Fibroblast of lung (primary cell): Measurements from ENCODE around the gene LAGE3.

Source experiments
- EZH2 ChIP-seq: IDR thresholded peaks from 2 replicates; pipeline ENCODE4 v1.5.1; 2012; ENCODE audit warnings: low read length, control low read depth, mild to moderate bottlenecking; ENCODE audit errors: missing control alignments
- TF ChIP-seq, protein P1 (sequence below), 2 donors: IDR thresholded peaks in 1 of 2; conservative IDR thresholded peaks in 1 of 2; 1 replicate in 1 of 2; 2 replicates in 1 of 2; pipeline ENCODE4 v1.5.1; 2011 to 2012; ENCODE audit warnings: low read length in 2 of 2, control low read depth in 1 of 2, inconsistent platforms in 1 of 2, low read depth in 1 of 2, mild to moderate bottlenecking in 1 of 2

DNA sequence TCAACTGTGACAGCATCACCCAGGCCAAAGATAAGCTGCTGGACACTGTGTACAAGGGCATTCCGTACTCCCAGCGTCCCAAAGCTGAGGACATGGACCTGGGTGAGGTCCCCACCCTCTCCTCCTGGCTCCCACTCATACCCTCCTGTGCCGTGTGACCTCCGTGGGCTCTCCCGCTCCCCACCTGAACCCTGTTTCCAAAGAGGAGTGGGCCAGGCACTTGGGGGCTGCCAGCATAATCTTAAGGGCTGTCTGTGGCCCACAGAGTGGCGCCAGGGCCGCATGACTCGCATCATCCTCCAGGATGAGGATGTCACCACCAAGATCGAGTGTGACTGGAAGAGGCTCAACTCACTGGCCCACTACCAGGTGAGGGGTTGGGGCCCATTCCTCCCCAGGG, 10.0 kb downstream of the LAGE3 start:
- TF ChIP-seq, protein P1, sequence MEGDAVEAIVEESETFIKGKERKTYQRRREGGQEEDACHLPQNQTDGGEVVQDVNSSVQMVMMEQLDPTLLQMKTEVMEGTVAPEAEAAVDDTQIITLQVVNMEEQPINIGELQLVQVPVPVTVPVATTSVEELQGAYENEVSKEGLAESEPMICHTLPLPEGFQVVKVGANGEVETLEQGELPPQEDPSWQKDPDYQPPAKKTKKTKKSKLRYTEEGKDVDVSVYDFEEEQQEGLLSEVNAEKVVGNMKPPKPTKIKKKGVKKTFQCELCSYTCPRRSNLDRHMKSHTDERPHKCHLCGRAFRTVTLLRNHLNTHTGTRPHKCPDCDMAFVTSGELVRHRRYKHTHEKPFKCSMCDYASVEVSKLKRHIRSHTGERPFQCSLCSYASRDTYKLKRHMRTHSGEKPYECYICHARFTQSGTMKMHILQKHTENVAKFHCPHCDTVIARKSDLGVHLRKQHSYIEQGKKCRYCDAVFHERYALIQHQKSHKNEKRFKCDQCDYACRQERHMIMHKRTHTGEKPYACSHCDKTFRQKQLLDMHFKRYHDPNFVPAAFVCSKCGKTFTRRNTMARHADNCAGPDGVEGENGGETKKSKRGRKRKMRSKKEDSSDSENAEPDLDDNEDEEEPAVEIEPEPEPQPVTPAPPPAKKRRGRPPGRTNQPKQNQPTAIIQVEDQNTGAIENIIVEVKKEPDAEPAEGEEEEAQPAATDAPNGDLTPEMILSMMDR (conservative IDR thresholded peaks at IDR 0.05 in 1 of 2, IDR thresholded peaks at IDR 0.05 in 1 of 2; ENCODE audit: low read depth in 1 of 2, low read length in 2 of 2) = no peak
- TF ChIP-seq EZH2 = no peak
